K562 (cell line): Measurements from ENCODE around the gene TMEM154. TPM values are rescaled to one million over a fixed set of nuclear protein-coding genes. Genes with fewer than 3 reads are reported as not detected.

Experiments
- ATAC-seq: fragments of 200-7000 bp; cut with Tn5 transposase; 3 replicates; pipeline ENCODE4 v1.9.1; 2020; ENCODE audit warnings: moderate library complexity
- BruUV-seq: library from RNA; stranded (reverse); fragments of 400-500 nt; replicated peaks from 2 replicates; lab custom pipeline; 2021; lab: Mats Ljungman, UMichigan
- CTCF ChIA-PET: fragments of 300-600 bp; formaldehyde crosslinking; extraction: SDS; loops from one replicate; lab custom pipeline; 2021; ENCODE audit warnings: low intra/inter-chr PET ratio; lab: Yijun Ruan, JAX
- POLR2A ChIA-PET: fragments of 300-600, 350-650 bp; sonication (Branson Sonifier 250); formaldehyde crosslinking; extraction: SDS; loops from one replicate; lab custom pipeline; 2021; ENCODE audit warnings: antibody characterized with exemption, inconsistent platforms; lab: Yijun Ruan, JAX
- DNase-seq, 4 experiments: peaks; one replicate each; pipeline versions ENCODE4 v3.0.0 to v3.0.0-alpha.2; 2011 to 2018; ENCODE audit warnings: low spot score in 3 of 4, mixed read lengths in 3 of 4; ENCODE audit errors: extremely low read depth in 1 of 4
- FAIRE-seq: peaks from 2 replicates; lab custom pipeline; 2011; peaks lifted over from hg19 to GRCh38; lab: Jason Lieb, UNC
- H2AFZ ChIP-seq: 2 replicates; pipeline ENCODE4 v1.6.0; 2011; ENCODE audit warnings: low read depth, low read length, control low read depth, inconsistent platforms
- H3K27ac ChIP-seq: fragments of 200-600 bp; 3 replicates; pipeline ENCODE4 v1.8.0; 2011; ENCODE audit warnings: low read depth, mild to moderate bottlenecking, control low read depth, inconsistent platforms, low read length, moderate library complexity, mixed read lengths; ENCODE audit errors: extremely low read depth
- H3K27me3 ChIP-seq, 2 experiments: fragments of 300-600 bp in 1 of 2; 2 replicates in 1 of 2; 3 replicates in 1 of 2; pipeline versions ENCODE4 v1.6.0 to v1.8.0; 2011; ENCODE audit warnings: inconsistent platforms in 2 of 2, low read length in 2 of 2, mild to moderate bottlenecking in 1 of 2, mixed read lengths in 1 of 2, moderate library complexity in 1 of 2; ENCODE audit not compliant: control insufficient read depth in 2 of 2, insufficient read depth in 2 of 2
- H3K36me3 ChIP-seq: fragments of 300-600 bp; 3 replicates; pipeline ENCODE4 v1.8.0; 2011; ENCODE audit warnings: mild to moderate bottlenecking, low read length, inconsistent platforms; ENCODE audit not compliant: control insufficient read depth, insufficient read depth
- H3K4me1 ChIP-seq, 2 experiments: fragments of 200-600 bp in 1 of 2; replicated peaks in 1 of 2; 2 replicates in 1 of 2; 3 replicates in 1 of 2; pipeline versions ENCODE4 v1.5.1 to v1.8.0; 2011; ENCODE audit warnings: inconsistent platforms in 2 of 2, low read length in 2 of 2, mild to moderate bottlenecking in 1 of 2, mixed read lengths in 1 of 2, moderate library complexity in 1 of 2; ENCODE audit not compliant: control insufficient read depth in 2 of 2, insufficient read depth in 2 of 2
- H3K4me2 ChIP-seq: 2 replicates; pipeline ENCODE4 v1.6.1; 2011; ENCODE audit warnings: low read length, control low read depth, inconsistent platforms, mixed read lengths; ENCODE audit not compliant: insufficient read depth
- H3K4me3 ChIP-seq: fragments of 200-600 bp; sonication (generic), shearing (Covaris generic); 2 replicates; pipeline ENCODE4 v1.5.1; 2016; ENCODE audit warnings: control low read depth, inconsistent platforms
- H3K79me2 ChIP-seq: fragments of 200-600 bp; 3 replicates; pipeline ENCODE4 v1.8.0; 2011; ENCODE audit warnings: low read length, inconsistent platforms; ENCODE audit not compliant: control insufficient read depth, insufficient read depth
- H3K9ac ChIP-seq, 2 experiments: 2 replicates each; pipeline versions ENCODE4 v1.6.0 to v1.6.1; 2011; ENCODE audit warnings: low read depth in 2 of 2, low read length in 2 of 2, control low read depth in 1 of 2, inconsistent platforms in 1 of 2, mild to moderate bottlenecking in 1 of 2, mixed read lengths in 1 of 2; ENCODE audit not compliant: insufficient read depth in 1 of 2
- H3K9me1 ChIP-seq: one replicate; pipeline ENCODE4 v1.6.0; 2011; ENCODE audit warnings: inconsistent platforms, mild to moderate bottlenecking, low read length, moderate library complexity; ENCODE audit not compliant: control insufficient read depth, insufficient read depth
- H3K9me3 ChIP-seq: replicated peaks from 2 replicates; pipeline ENCODE4 v1.5.1; 2011; ENCODE audit warnings: low read depth, low read length, inconsistent platforms; ENCODE audit not compliant: control insufficient read depth, insufficient read depth
- H4K20me1 ChIP-seq: replicated peaks from 2 replicates; pipeline ENCODE4 v1.6.1; 2011; ENCODE audit warnings: low read length, inconsistent platforms, mixed read lengths; ENCODE audit not compliant: control insufficient read depth, insufficient read depth
- ARID1B ChIP-seq: fragments of 450-650 bp; IDR thresholded peaks from 2 replicates; pipeline ENCODE4 v1.6.1; 2016; ENCODE audit warnings: antibody characterized with exemption, mild to moderate bottlenecking, inconsistent platforms
- BCOR ChIP-seq: fragments of 450-650 bp; IDR thresholded peaks from 2 replicates; pipeline ENCODE4 v1.6.1; 2016
- ETV6 ChIP-seq, 3 experiments: fragments of 150-350 bp in 1 of 3; sonication (generic) in 1 of 3; formaldehyde crosslinking in 1 of 3; IDR thresholded peaks; 2 replicates each; pipeline versions ENCODE4 v1.6.1 to v1.8.0; 2014 to 2022; ENCODE audit warnings: borderline replicate concordance in 2 of 3, low read depth in 2 of 3, antibody characterized with exemption in 1 of 3, low read length in 1 of 3, mild to moderate bottlenecking in 1 of 3, missing genetic modification reagents in 1 of 3
- EWSR1 ChIP-seq: fragments of 450-650 bp; IDR thresholded peaks from 2 replicates; pipeline ENCODE4 v1.6.1; 2018; ENCODE audit warnings: borderline replicate concordance, mild to moderate bottlenecking, low read depth, moderate library complexity; ENCODE audit not compliant: partially characterized antibody
- GABPA ChIP-seq: fragments of 200-800 bp; sonication (Bioruptor generic); conservative IDR thresholded peaks from 2 replicates; pipeline ENCODE4 v1.6.1; 2016; ENCODE audit warnings: low read depth, missing genetic modification characterization, missing compliant biosample characterization
- MEF2D ChIP-seq: conservative IDR thresholded peaks from 2 replicates; pipeline ENCODE4 v1.6.1; 2016; ENCODE audit warnings: low read depth, missing genetic modification characterization, missing compliant biosample characterization
- PHTF2 ChIP-seq: fragments of 250-450 bp; sonication (Bioruptor Pico); IDR thresholded peaks from 2 replicates; pipeline ENCODE4 v1.5.0; 2021; ENCODE audit warnings: mild to moderate bottlenecking
- PTBP1 ChIP-seq: fragments of 200-400 bp; formaldehyde crosslinking; IDR thresholded peaks from 2 replicates; pipeline ENCODE4 v1.6.1; 2017; ENCODE audit warnings: low read depth, low read length
- SETDB1 ChIP-seq: IDR thresholded peaks from one replicate; pipeline ENCODE4 v1.6.1; 2012; ENCODE audit warnings: low read length, control low read depth, inconsistent platforms
- SMARCE1 ChIP-seq: fragments of 450-650 bp; IDR thresholded peaks from 2 replicates; pipeline ENCODE4 v1.7.1; 2016; ENCODE audit warnings: mild to moderate bottlenecking
- ZNF197 ChIP-seq: fragments of 200-800 bp; sonication (Bioruptor generic); IDR thresholded peaks from 2 replicates; pipeline ENCODE4 v1.6.1; 2016; ENCODE audit warnings: low read depth, missing genetic modification characterization, missing compliant biosample characterization
- ZNF239 ChIP-seq: fragments of 250-450 bp; sonication (Bioruptor Pico); IDR thresholded peaks from 2 replicates; pipeline ENCODE4 v1.4.0; 2020; ENCODE audit warnings: mild to moderate bottlenecking
- ZNF436 ChIP-seq: fragments of 250-450, 450-650 bp; sonication (Bioruptor Pico); formaldehyde crosslinking; IDR thresholded peaks from 2 replicates; pipeline ENCODE4 v1.7.0; 2020; ENCODE audit warnings: mild to moderate bottlenecking
- ZNF644 ChIP-seq: fragments of 200-800 bp; sonication (Bioruptor generic); IDR thresholded peaks from 2 replicates; pipeline ENCODE4 v1.6.1; 2016; ENCODE audit warnings: low read depth, missing genetic modification characterization, missing compliant biosample characterization
- ZNF696 ChIP-seq: fragments of 250-450 bp; sonication (Bioruptor Pico); conservative IDR thresholded peaks from 2 replicates; pipeline ENCODE4 v1.4.0; 2020; ENCODE audit warnings: mild to moderate bottlenecking, moderate library complexity
- WGBS: fragments of 100-300 bp; shearing (Covaris generic); methylation state at CpG from one replicate; pipeline ENCODE4 v1.1.6; 2016; ENCODE audit warnings: low coverage, mixed read lengths; ENCODE audit not compliant: insufficient coverage; ENCODE audit errors: missing lambda C conversion rate; 5-methylcytosine and 5-hydroxymethylcytosine counted together
- in situ Hi-C: fragments of 300-500 bp; cut with MboI; formaldehyde crosslinking; loops from 4 replicates; pipeline ENCODE4 v1.15.0; 2018; ENCODE audit warnings: inconsistent platforms, mixed read lengths
- intact Hi-C: fragments of 100-400 bp; cut with micrococcal nuclease; formaldehyde crosslinking; loops from 2 replicates; pipeline ENCODE4 v1.14.2; 2022
- polyA plus RNA-seq, 8 experiments: library from polyadenylated mRNA; depleted of rRNA in 4 of 8; stranded (reverse) in 5 of 8; unstranded in 3 of 8; fragments of >200 nt; fragmentation: Nextera tagmentation in 2 of 8; fragmentation: Illumina TruSeq in 1 of 8; extraction: Ambion mirVana in 2 of 8; extraction: Trizol in 1 of 8; gene quantifications; 2 replicates each; pipeline versions ENCODE4 v1.2.1 to v1.2.3, GENCODE V29; 2011 to 2014; ENCODE audit warnings: inconsistent platforms in 1 of 8, missing spikeins in 1 of 8
- total RNA-seq, 7 experiments: library from RNA; depleted of rRNA in 6 of 7; stranded (reverse); fragments of >200 nt in 6 of 7; fragmentation: Illumina TruSeq in 2 of 7; extraction: Trizol in 2 of 7; gene quantifications; 2 replicates each; pipeline versions ENCODE4 v1.2.1 to v1.2.3, GENCODE V29; 2011 to 2021; ENCODE audit warnings: low replicate concordance in 1 of 7

TMEM154 gene
- total and polyA plus RNA-seq, 9 of the 15 experiments (the other 6 are each of a cell fraction or from before 2014, with no cell fraction given): 0.13 to 1.8 (median 0.58) TPM

DNA sequence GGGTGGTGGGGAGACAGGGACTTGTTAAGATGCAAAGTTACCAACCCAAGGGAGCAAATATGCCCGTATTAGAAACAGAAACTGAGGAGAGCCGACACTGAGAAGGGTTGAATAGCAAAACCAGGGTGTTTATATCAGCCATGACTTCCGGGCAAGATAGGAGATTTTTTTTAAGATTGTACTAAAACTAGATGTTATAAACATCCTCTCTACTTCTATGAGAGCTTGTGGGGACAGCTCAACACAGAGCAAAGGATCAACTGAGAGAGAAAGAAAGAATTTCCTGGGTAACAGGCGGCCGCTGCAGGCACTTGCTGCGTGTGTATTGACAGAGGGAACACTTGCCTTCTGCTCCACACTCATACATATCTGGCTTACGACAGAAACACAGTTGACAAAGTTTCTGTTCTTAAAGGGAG is 94.8 kb downstream of the TMEM154 start:
- Histone ChIP-seq H3K27ac (no peak overlapping the region), H3K4me2 (no peak overlapping the region), H3K9me1 (no peaks in the 10 kb centered on the region), H3K4me1 (peaks cover 0 to 7% of the 10 kb centered on the region in 2 experiments; a peak in 3 of 5 replicates), H4K20me1 (no peaks in the 10 kb centered on the region), H3K27me3 (peaks cover 3 to 5% of the 10 kb centered on the region in 2 experiments; a peak in 2 of 5 replicates), H2AFZ (peak overlapping the region; percentile 46; the same call in 1 of the 2 replicates), H3K36me3 (no peaks in the 10 kb centered on the region), H3K79me2 (no peaks in the 10 kb centered on the region), H3K4me3 (no peak overlapping the region), H3K9ac (no peak overlapping the region), H3K9me3 (no peaks in the 10 kb centered on the region)
- 3% methylated on average over 7 of the region's 7 CpGs for WGBS
- DNase-seq (no peak), ATAC-seq (peak; percentile 31; the same call in 1 of the 3 replicates), FAIRE-seq (no peak)
- no TSS peak for BruUV-seq
- in situ Hi-C loops (no loop called here), intact Hi-C loops (no loop called here)
- CTCF ChIA-PET: no interaction called here
- no peak for TF ChIP-seq ZNF197
- peak; percentile 50; the same call in 1 of the 2 replicates for TF ChIP-seq GABPA
- POLR2A ChIA-PET: interaction anchor here (0.6 kb wide), 1 partner anchor 763 kb away, joined by 3 read pairs; no protein-coding TSS in a partner anchor

DNA sequence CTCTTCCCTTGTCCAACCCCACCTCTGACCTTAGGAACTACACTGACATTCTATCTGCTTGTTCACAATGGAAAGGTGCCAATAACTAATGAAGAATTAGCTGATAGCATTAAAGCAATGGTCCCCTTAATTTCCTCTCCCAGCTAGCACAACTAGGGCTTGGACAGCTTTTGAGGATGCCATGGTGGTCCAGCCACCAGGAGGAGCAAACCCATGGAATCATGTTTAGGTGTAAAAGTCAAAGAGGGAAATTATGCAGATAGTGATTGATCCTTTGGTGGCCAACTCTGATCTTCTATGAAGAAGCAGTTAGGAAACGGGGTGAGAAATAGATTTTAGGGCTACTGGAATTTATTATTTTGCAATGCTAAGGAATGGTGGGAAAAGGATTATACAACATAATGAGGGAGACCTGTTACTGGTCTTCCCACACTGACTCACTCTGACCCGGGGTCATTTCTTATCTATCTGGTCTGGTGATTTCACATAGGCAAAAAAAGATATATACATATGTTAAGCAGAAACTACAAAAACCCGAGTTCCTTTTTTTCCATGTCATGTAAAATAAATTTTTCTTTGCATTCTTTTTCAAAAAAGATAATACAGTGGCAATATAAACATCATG is 98.1 kb downstream of the TMEM154 start:
- FAIRE-seq: no peak
- Histone ChIP-seq H3K9me1 (no peaks in the 10 kb centered on the region), H3K4me3 (no peak overlapping the region), H3K79me2 (no peaks in the 10 kb centered on the region), H3K9me3 (no peaks in the 10 kb centered on the region), H3K9ac (no peak overlapping the region), H3K27ac (no peak overlapping the region), H3K4me1 (peaks cover 0 to 10% of the 10 kb centered on the region in 2 experiments; a peak in 3 of 5 replicates), H3K4me2 (no peak overlapping the region), H2AFZ (no peak overlapping the region), H3K27me3 (peaks cover 0 to 3% of the 10 kb centered on the region in 2 experiments; a peak in 3 of 5 replicates), H4K20me1 (no peaks in the 10 kb centered on the region), H3K36me3 (no peaks in the 10 kb centered on the region)
- in situ Hi-C loops: no loop called here
- ATAC-seq: no peak
- intact Hi-C loops: loop anchor here (5.0 kb wide), 1 partner anchor 79 kb away; no protein-coding TSS in a partner anchor
- CTCF ChIA-PET: no interaction called here
- 0% methylated on average over 3 of the region's 3 CpGs for WGBS
- no TSS peak for BruUV-seq
- POLR2A ChIA-PET: interaction anchor here (0.7 kb wide), 1 partner anchor 54 kb away, joined by 3 read pairs; no protein-coding TSS in a partner anchor
- DNase-seq: peak in 2 of 4 experiments; percentile 22 to 45
- TF ChIP-seq PTBP1: no peak
- TF ChIP-seq MEF2D: no peak
- TF ChIP-seq ZNF239 (CRISPR knock-in tag): no peak
- no peak for TF ChIP-seq SETDB1
- no peak for TF ChIP-seq BCOR
- 0 out of 2 replicates have a peak, but pooled peaks have one; percentile 31 for TF ChIP-seq ZNF644
- no peak for TF ChIP-seq ZNF696
- no peak for TF ChIP-seq ETV6 (IDR thresholded peaks at IDR 0.05; ENCODE audit: borderline replicate concordance in 1 of 2, low read depth in 2 of 2, low read length in 1 of 2)
- TF ChIP-seq ETV6 (CRISPR knock-in tag; IDR thresholded peaks at IDR 0.05; ENCODE audit: borderline replicate concordance): no peak
- TF ChIP-seq ARID1B: peak; percentile 50; the same call in 1 of the 2 replicates
- TF ChIP-seq ZNF436 (CRISPR knock-in tag): no peak
- TF ChIP-seq EWSR1: no peak
- peak; percentile 59; the same call in 1 of the 2 replicates for TF ChIP-seq SMARCE1
- no peak for TF ChIP-seq PHTF2 (CRISPR knock-in tag)
